Daoy (cell line): ENCODE results near the gene MAGEA9B. TPM values are rescaled to one million over a fixed set of nuclear protein-coding genes. Genes with fewer than 3 reads are reported as not detected.
A peak's percentile ranks its signal among the peaks of the same experiment; 100 is the strongest.
"Not testable (repeated sequence)": the region's sequence is repeated elsewhere in the genome, so short reads cannot be mapped to it uniquely, and the experiment has no call there.

Experiments
- DNase-seq: peaks from one replicate; pipeline ENCODE4 v3.0.0-alpha.2; 2015; ENCODE audit warnings: low read depth
- total RNA-seq: library from RNA; depleted of rRNA; stranded (reverse); fragments of >200 nt; shearing (Covaris generic); gene quantifications from 2 replicates; pipeline ENCODE4 v1.2.3, GENCODE V29; 2014

MAGEA9B gene
- total RNA-seq, 1 experiment from 2014 or later, result 0.11 TPM

DNA sequence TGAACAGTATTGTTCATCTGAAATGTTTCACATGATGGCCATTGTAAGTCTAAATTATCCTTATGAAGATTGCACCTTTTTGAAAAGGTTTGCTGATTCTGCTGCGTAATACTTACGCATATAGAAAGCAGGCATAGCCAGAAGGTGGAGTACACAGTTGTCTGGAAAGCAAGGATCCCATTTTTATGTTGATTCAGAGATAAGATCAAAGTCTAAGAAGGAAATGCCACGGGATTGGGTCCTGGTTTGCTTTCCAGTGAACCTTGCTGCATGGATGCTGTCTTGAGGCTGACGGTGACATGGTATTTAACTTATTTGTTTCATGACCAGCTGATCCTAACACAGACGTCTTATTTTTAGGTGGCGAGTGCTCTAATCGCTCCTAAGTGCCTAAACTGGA lies 15.5 kb downstream of the MAGEA9B start:
- no peak for DNase-seq

DNA sequence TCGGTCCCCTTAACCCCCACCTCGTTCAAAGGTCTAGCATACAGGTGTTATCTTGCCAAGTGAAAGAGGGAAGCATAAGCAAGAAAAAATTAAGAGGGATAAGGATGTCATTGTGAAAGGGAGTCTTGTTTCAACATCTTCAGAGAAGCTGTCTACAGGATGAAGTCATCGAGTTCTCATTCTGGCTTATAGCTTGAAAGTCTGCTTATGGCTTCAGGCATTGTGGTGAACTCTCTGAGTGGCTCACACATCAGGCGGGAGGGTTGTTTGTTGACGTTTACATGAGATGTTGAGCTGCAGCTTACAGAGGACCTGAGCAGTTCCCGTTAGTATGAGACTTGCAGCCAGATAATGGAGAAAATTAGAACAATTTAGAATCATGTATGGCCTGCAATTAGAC lies 16.6 kb downstream of the MAGEA9B start:
- DNase-seq, result peak; percentile 36

DNA sequence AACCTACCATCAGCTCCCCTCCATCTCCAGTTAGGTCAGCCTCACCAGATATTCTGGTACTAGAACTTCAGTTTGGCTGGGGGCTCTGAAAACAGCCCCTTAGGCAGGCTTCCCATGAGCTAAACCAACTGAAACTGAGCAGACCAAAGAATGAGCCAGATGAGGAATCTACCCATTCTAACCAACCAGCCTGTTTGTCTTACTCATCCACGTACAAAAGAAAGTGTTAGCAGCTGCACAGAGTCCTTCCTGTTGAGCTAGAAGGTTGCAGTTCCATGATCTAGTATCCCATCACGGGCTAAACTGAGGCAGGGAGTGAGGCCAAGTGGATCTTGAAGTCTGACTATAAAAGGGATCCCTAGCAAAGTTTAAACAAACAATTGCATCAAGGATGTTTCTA lies 17.5 kb downstream of the MAGEA9B start:
- DNase-seq, result no peak

DNA sequence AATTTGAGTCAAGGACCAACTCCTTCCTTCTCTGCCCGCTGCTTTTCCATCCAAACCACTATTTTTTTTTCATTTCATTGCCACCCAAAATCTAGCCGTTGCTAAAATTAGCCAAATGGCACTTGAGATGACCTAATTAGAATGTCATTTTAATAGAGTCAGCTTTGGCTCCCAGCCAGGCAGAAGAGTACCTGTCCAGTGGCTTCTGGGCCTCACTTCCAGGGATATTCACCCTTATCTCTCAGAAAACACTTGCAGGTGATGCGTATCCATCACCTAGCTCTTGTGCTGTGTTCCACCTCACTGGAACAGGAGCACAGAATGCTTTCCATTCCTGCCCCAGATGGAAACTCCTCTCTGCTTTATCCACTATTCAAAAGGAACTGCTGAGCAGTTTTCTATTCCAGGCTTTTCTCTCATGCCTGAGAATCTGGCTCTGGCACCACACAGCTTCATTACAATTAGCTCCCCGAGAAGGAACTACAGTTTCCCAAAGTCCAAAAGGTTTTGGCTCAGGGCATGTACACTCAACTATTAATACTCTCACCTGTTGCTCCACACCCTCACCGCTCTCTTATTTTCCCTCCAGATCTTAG lies 18.5 kb downstream of the MAGEA9B start:
- DNase-seq, result no peak

DNA sequence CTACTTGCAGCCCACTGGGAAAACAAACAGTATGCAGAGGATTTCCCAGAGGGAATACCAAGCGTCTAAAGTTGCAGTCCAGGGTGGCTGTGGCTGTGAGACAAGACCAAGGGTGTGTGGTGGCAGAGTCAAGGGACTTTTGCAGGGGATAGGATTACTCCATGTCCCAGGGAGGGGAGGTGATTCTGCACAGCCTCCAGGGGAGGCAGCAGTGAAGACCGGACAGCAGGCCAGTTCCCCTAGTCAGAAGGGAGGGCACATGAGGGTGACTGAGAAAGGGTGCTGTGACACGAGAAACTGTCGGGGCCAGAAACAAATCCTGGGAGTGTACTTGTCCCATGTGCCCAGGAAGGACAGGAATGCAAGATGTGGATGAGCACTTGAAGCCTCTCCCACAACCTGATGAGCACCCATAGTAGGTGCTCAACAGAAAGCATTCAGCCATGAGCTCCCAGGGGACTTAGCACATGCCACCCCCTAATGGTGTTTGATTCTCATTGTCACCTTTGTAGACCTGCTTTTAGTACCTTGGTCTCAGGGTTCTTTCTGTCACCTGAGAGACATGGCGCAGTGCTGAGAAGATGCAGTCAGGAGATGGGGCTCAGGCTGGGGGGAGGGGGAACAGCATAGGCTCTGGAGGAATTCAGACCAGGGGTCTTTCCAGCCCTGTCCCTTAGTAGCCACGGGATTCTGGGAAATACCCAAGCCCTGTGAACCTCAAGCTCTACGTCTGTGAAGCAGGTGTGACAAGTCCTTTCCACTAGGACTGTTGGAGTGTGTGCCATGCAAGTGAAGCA lies 19.4 kb downstream of the MAGEA9B start:
- no peak for DNase-seq

DNA sequence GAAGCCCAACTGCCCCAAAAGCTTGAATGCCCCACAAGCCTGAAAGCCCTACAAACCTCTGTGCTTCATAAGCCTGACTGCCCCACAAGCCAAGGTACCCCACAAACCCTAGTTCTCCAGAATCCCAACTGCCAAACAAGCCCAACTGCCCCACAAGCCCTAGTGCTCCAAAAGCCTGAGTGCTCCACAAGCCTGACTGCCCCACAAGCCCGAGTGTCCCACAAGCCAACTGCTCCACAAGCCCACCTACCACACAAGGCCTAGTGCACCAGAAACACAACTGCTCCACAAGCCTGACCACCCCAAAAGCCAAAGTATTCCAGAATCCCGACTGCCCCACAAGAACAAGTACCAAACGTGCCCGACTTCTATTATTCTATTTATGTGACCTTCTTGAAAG lies 23.9 kb downstream of the MAGEA9B start:
- no peak for DNase-seq

DNA sequence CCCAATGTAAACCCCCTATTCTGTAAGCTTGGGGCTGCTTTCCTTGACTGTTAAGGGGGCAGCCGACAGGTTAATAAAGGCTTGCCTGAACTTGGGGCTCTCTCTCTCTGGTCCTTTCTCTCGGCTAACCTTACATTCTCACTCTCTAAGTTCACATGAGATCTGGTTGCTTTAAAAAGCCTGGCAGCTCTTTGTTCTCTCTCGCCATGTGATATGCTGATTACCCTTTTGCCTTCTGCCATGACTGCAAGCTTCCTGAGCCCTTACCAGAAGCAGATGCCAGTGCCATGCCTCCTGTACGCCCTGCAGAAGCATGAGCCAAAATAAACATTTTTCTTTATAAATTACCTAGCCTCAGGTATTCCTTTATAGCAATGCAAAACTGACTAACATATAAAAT lies 32.0 kb downstream of the MAGEA9B start:
- not testable (repeated sequence) for DNase-seq

DNA sequence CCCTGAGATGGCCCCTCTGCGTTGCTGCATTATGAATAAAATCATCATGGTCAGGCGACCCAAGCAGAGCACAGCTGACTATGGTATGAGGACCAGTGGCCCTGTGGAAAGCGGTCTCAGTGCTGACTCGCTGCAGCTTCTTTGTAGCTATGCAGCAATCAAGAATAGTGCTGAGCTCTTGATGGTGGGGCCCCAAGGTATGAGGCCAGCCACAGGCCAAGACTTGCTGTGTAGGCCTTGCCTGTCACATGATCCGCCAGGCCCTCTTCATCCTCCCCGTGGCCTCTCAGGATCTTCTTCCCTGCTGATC lies 35.4 kb downstream of the MAGEA9B start:
- not testable (repeated sequence) for DNase-seq

DNA sequence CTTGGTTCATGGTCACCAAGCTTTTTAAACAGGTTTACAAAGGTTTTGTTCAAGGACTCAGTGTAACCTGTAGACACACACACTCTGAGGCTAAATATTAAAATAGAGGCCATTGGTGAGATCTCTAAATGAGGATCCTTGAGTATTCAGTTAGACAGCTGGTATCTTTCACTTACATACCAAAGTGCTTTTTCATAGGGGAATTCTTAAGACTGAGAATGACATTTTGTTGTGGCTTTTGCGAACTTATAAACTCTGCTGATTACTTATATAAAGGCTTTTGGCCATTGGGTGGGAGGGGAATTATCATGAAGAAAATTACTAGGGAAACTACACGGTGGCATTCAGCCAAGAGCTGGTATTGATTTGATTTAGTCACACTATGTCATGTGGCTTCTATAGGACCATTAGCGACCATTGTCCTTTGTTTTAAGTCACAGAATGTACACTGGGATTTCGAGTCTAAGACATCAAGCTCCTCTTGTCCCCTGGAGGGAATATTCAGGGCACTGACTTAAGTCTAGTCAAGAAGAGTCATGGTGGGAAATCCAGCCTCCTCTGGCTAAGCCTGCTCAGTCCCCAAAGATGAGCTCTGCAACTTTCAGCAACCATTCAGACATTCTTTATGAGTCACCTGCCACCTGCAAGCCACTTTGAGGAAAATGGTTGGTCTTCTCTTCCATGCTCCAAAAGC lies 35.9 kb downstream of the MAGEA9B start:
- not testable (repeated sequence) for DNase-seq

DNA sequence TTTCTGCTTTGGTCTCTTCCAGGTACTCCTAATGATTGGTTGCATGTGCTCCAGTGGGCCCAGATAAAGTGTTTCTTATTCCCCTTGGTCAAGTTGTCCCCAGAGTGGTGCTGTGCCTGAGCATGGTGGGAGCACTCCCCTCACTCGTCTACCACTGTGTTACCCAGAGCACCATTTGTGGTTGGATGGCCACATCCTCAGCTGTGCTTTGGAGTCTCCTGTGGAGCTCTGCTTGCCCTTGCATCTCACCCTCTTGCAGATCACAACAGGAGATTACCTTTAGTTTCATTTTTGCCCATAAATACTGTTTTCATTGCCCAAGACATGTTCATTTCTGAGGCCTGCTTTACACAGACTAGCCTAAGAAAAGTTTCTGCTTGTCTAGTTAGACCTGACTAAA lies 36.8 kb downstream of the MAGEA9B start:
- DNase-seq, result not testable (repeated sequence)

DNA sequence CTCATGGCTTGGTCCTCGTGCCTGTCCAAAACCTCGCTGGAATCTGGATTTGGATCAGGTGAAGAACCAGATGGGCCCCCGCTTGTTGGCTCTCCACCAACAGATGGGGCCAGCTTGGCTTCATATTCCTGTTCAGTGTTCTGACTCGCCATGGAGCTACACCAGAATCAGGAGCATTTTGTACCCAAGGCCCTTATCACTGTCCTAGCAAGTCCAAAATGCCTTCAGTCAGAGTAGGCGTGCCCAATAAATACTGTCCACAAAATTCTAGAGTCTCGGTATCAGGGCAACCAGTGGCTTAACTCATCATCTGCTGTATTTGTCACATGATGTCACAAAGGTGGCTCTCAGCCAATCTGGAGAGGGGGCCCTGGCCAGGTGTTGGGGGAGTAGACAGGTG lies 37.6 kb downstream of the MAGEA9B start, which contains the start of gene HSFX3:
HSFX3 (minus strand) TSS at position 224 of the 400 bp plus-strand sequence; CDS start at position 152, 72 bp downstream.
- DNase-seq, result not testable (repeated sequence)

DNA sequence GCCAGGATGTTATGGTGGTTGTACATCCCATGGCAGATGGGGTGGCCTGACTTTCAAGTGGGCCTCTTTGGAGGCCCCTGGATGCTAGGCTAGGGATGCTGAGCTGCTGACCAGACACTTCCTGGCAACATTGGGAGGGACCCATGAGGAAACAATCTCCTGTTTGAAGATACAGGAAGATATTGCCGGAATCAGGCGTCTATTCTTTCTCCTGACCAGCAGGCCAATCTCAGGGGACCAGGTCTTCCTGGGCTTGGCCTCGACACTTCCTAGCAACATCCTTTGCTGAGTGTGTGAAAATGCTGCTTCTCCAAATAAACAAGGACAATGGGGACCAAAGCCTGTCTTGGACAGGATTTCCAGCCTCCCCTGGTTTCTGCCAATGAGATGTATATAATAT lies 39.5 kb downstream of the MAGEA9B start:
- DNase-seq, result not testable (repeated sequence)

DNA sequence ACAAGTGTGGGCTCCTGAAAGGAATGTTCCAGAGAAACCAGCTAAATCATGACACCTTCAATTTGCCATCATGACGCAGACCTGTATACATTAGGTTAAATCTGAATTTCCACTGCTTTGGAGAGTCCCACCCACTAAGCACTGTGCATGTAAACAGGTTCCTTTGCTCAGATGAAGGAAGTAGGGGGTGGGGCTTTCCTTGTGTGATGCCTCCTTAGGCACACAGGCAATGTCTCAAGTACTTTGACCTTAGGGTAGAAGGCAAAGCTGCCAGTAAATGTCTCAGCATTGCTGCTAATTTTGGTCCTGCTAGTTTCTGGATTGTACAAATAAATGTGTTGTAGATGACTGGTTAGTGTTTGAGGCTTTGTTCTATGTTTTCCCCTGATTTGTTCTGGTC lies 40.3 kb downstream of the MAGEA9B start:
- not testable (repeated sequence) for DNase-seq

DNA sequence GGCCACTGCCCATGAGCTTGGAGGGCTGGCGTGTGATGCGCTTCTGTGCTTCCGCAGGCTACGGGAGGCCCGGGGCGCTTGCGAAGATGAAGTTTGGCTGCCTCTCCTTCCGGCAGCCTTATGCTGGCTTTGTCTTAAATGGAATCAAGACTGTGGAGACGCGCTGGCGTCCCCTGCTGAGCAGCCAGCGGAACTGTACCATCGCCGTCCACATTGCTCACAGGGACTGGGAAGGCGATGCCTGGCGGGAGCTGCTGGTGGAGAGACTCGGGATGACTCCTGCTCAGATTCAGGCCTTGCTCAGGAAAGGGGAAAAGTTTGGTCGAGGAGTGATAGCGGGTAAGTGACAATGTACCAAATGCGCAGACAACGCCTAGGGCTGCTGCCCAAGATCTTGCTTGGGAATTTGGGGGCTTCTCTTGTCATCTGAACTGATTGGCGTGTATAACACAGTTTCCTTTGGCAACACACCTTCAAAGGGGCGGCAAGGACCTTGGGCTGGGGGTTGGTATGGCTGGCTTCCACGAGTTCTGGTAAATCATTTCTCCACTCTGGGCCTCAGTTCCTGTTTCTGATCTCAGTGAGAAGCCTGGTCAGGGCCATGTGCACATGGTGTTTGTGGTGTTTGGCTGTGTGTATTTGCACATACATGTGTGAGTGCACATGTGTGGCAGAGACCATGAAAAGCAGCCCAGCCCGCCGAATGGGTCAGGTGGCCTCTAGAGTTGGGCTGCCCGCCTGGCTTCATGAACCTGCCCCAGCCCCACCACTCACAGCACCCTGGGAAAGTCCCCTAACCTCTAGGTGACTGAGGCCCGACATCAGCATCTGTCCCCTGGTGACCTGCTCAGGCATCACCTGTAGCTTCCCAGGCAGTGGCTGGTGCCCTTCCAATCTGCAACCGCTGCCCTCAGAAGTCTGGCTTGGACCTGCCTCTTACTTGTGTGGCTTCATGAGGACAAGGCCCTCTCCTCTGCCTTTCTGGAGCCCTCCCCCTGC lies 41.4 kb downstream of the MAGEA9B start:
- peak; percentile 18 for DNase-seq

DNA sequence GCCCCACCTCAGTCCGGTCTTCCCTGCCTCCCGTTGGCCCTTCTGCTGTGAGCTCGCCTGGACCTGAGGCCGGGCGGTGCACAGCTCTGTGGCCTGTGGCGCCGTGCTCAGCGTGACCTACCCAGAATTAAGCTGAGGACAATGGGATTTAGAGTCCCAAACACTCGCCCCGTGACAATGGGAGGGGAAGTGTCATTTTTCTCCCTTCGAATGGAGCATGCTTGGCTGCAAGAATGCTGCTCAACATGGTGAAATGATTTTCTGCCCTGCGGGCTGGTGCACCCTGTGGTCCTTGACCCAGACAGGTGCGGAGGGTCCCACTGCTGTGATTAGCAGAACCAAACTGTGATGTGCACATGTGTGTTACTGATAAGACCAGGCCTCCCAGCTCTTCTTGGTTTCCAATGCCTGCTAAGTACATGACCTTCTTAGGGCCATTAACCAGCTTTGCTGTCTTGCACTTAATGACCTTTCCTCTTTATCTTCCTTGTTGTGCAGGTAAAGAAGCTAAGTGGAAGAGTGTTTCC lies 45.7 kb downstream of the MAGEA9B start:
- DNase-seq, result no peak

DNA sequence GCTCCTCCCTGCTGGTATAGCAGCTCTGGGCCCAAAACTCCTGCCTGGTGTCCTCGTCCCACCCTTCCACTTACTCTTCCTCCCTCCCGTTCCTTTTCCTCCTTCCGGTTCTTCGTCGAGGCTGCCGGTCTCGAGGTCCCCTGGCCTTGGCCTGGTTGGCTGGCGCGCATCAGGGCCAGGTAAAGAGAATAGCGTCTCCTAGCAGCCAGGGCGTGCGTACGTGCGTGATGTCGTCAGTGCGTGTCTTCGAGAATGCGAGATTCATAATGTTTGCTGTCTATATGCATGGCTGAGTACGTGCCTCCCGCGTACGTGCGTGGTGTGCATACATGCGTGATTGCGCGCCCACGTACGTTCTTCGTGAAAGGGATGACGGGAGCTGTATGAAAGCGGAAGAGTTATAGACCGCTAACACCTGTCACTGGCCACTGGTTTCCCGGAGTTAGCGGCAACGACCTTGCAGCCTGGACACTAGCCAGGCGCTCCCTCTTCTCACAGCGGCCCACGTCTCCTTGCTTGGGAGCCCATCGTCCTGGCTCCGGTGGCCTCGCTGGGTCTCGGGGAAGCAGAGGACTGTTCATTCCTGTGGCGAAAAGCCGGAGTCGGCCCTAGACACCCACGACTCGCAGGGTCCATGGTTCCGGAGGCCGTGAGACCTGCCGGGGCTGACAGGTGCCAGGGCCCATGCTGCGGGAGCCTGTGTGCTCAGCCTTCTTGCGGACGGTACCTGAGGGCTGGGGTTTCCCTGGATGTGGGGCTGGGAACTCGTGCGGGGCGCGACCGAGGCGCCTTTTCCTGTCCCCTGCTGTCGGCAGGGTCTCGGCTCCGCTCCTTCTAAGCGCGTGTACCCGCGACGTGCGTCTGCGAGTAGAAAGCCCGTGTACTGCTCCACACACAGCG lies 46.4 kb downstream of the MAGEA9B start, which contains the start of gene EOLA1:
EOLA1 (plus strand) TSS at position 392 of the 900 bp plus-strand sequence. CDS start 4,619 bp downstream, outside the sequence.
- peak; percentile 92 for DNase-seq

DNA sequence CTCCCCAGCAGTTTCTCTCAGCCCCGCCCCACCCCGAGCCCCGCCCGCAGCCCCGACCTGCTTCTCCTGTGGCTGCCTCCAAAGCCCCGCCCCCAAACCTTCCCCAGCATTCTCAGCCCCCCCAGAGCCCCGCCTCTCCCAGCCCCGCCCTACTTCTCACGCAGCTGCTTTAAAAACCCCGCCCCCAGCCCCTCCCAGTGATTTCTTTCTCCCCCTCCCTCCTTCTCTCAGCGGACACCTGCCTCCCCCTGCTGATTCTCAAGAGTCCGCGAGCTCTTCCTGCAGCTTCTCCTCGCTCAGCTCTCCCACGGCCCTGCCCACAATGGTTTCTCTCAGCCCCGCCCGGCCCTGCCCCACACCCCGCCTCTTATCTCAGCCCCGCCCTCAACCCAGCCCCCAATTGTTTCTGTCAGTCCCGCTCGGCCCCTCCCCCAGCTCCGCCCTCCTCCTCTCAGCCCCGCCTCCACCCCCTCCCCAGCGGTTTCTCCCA lies 47.1 kb downstream of the MAGEA9B start:
- peak; percentile 85 for DNase-seq

DNA sequence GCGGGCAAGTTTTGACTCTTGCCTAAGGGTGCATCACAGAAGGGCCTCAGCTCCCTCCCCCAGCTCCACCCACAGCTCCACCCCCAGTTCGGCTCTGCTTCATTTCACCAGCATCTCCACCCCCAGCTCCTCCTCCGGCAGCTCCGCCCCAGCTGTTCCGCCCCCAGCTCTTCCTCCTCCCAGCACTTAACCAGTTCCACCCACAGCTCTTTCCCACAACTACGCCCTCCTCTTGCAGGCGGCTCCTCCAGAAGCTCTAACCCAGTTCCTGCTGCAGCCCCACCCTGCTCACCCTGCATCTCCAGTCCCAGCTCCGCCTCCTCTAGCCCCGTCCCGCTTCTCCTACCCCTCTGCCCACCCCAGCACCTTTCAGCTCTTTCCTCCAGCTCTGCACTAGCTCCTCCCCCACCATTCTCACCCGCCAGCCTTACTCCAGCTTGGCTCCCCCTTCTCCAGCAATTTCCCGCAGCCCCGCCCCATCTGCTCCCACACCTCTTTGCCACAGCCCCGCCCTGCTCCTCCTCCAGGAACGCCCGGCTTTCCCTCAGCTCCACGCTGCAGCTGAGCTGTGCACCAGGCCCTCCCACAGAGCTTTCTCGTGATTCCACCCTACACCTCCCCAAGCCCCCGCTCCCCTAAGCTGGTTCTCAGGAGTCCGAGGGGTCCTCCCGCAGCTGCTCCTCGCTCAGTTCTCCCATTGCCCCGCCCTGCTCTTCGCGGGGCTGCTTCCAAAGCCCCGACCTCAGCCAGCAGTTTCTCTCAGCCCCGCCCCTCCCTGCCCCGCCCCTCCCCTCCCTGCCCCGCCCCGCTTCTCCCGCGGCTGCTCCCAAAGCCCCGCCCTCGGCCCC lies 47.8 kb downstream of the MAGEA9B start:
- peak; percentile 90 for DNase-seq

DNA sequence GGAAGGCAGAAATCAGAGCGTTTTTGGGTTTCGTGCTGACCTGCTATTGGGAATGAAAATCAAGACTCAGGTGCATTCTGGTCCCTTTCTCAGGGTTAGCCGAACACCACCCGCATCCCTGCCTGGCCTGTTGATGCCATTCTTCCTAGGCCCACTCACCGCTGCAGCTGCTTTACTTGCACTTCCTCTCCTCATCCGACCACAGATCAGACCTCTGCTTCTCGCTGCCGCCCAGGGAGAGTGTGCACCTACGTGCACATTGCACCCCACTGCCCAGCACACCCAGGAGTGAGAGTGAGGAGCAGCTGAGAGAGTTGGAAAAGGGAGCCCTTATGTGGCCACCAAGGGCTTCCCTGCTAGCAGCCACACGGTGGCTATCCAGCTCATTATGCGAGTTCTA lies 49.8 kb downstream of the MAGEA9B start:
- DNase-seq, result not testable (repeated sequence)
